Psoas muscle (tissue), 8 donors: Measurements from ENCODE around the gene COL16A1. TPM values are rescaled to one million over a fixed set of nuclear protein-coding genes. Genes with fewer than 3 reads are reported as not detected.

Experiments
- ATAC-seq, 4 donors: fragments of 200-7000 bp; cut with Tn5 transposase; one replicate each; pipeline ENCODE4 v1.9.1; 2020; ENCODE audit warnings: moderate library complexity in 3 of 4, mild to moderate bottlenecking in 2 of 4
- DNase-seq, 2 donors: peaks; one replicate each; pipeline ENCODE4 v3.0.0-alpha.2; 2020
- H3K27ac ChIP-seq: fragments of 200-600 bp; one replicate; pipeline ENCODE4 v1.8.0; 2022
- H3K27me3 ChIP-seq, 3 donors: fragments of 200-600 bp in 1 of 3; one replicate each; pipeline versions ENCODE4 v1.6.1 to v1.8.0; 2013 to 2022; ENCODE audit warnings: low read length in 2 of 3, mild to moderate bottlenecking in 2 of 3, moderate library complexity in 1 of 3; ENCODE audit not compliant: insufficient read depth in 3 of 3
- H3K36me3 ChIP-seq, 2 donors: fragments of 200-600 bp in 1 of 2; one replicate each; pipeline versions ENCODE4 v1.6.1 to v1.8.0; 2013 to 2022; ENCODE audit warnings: low read depth in 1 of 2, mild to moderate bottlenecking in 1 of 2, moderate library complexity in 1 of 2; ENCODE audit not compliant: insufficient read depth in 1 of 2
- H3K4me1 ChIP-seq: fragments of 200-600 bp; one replicate; pipeline ENCODE4 v1.8.0; 2022
- H3K4me3 ChIP-seq: fragments of 200-600 bp; one replicate; pipeline ENCODE4 v1.8.0; 2022; ENCODE audit warnings: mild to moderate bottlenecking
- H3K9me3 ChIP-seq: fragments of 200-600 bp; one replicate; pipeline ENCODE4 v1.8.0; 2022
- WGBS, 3 donors: extraction: QIAGEN DNeasy Blood & Tissue Kit; methylation state at CpG; one replicate each; pipeline versions ENCODE4 v1.1.6 to v1.1.7; 2013; 5-methylcytosine and 5-hydroxymethylcytosine counted together
- intact Hi-C, 2 donors: fragments of 100-400 bp; cut with DNase I; formaldehyde crosslinking; loops; one replicate each; pipeline versions ENCODE4 v1.11.0 to v1.14.2; 2022
- polyA plus RNA-seq, 3 donors: library from polyadenylated mRNA; stranded (reverse); fragments of 200-250 nt; gene quantifications; one replicate each; pipeline ENCODE4 v1.2.3, GENCODE V29; 2013
- total RNA-seq, 4 donors: library from RNA; stranded (reverse); fragmentation: NEBNext Ultra II Directional in 2 of 4; extraction: Animal tissue kit (Norgen Biotek cat#: 25700) in 2 of 4; gene quantifications; one replicate each; pipeline versions ENCODE4 v1.2.1 to v1.2.4, GENCODE V29; 2021 to 2023
- TF ChIP-seq, protein P1 (sequence below): fragments of 200-600 bp; IDR thresholded peaks from one replicate; pipeline ENCODE4 v1.8.0; 2022; ENCODE audit warnings: antibody characterized with exemption
- donor health status: healthy with polysubstance abuse.
- donor health status: DM: no; HTN: no; CAD: no; lungs with moderate emphysema.
- donor health status: Bipolar disorder and iron deficiency.
- donor health status: healthy.
- donor health status: DM: yes; HTN: yes; CAD: no.
- donor health status: DM: no; HTN: no; CAD: no.
- donor health status: DM: no; HTN: no; CAD: no.
- donor health status: DM: yes; HTN: yes; CAD: no.

COL16A1 gene
- total and polyA plus RNA-seq, 7 donors = 2.9 to 14.2 (median 6.1) TPM

DNA sequence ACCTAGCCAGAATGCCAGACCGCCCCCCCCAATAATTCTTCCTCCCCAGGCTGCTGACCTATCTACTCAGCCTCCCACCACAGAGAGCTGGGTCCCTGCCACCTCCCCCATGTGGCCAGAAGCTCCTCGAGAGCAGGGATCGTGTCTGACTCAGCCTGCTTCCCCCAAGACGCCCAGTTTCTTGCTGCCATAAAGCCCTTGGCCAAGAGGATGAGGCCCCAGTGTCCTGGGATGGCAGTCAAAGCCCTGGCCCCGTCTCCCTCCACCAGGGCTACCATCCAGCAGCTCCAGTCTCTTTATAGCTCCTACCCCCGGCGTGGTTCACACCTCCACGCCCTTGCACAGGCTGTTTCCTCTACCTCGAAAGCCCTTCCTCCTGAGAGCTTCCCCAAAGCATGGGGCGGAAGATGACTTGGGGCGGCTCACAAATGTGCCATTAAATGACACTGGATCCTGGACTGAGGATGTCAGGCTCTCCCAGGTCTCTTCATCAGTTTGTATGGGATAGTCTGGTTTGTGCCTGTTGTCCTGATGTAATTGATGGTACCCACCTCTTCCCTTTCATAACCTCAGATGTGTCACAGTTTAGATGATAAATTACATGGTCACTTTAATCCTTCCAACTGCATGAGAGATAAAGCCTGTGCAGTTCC lies 47.2 kb upstream of the COL16A1 start:
- Histone ChIP-seq H3K27ac (no peak overlapping the region), H3K27me3 (no peaks in the 10 kb centered on the region), H3K9me3 (no peaks in the 10 kb centered on the region), H3K4me3 (no peak overlapping the region), H3K4me1 (peaks cover 33% of the 10 kb centered on the region), H3K36me3 (no peaks in the 10 kb centered on the region)
- TF ChIP-seq, protein P1, sequence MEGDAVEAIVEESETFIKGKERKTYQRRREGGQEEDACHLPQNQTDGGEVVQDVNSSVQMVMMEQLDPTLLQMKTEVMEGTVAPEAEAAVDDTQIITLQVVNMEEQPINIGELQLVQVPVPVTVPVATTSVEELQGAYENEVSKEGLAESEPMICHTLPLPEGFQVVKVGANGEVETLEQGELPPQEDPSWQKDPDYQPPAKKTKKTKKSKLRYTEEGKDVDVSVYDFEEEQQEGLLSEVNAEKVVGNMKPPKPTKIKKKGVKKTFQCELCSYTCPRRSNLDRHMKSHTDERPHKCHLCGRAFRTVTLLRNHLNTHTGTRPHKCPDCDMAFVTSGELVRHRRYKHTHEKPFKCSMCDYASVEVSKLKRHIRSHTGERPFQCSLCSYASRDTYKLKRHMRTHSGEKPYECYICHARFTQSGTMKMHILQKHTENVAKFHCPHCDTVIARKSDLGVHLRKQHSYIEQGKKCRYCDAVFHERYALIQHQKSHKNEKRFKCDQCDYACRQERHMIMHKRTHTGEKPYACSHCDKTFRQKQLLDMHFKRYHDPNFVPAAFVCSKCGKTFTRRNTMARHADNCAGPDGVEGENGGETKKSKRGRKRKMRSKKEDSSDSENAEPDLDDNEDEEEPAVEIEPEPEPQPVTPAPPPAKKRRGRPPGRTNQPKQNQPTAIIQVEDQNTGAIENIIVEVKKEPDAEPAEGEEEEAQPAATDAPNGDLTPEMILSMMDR = no peak
- ATAC-seq = peak in 2 of 4 donors; percentile 30 to 38
- WGBS, 3 donors = 27 to 39% (median 32%) methylated on average over 11 of the region's 11 CpGs
- DNase-seq = no peak
- intact Hi-C loops = no loop called here

DNA sequence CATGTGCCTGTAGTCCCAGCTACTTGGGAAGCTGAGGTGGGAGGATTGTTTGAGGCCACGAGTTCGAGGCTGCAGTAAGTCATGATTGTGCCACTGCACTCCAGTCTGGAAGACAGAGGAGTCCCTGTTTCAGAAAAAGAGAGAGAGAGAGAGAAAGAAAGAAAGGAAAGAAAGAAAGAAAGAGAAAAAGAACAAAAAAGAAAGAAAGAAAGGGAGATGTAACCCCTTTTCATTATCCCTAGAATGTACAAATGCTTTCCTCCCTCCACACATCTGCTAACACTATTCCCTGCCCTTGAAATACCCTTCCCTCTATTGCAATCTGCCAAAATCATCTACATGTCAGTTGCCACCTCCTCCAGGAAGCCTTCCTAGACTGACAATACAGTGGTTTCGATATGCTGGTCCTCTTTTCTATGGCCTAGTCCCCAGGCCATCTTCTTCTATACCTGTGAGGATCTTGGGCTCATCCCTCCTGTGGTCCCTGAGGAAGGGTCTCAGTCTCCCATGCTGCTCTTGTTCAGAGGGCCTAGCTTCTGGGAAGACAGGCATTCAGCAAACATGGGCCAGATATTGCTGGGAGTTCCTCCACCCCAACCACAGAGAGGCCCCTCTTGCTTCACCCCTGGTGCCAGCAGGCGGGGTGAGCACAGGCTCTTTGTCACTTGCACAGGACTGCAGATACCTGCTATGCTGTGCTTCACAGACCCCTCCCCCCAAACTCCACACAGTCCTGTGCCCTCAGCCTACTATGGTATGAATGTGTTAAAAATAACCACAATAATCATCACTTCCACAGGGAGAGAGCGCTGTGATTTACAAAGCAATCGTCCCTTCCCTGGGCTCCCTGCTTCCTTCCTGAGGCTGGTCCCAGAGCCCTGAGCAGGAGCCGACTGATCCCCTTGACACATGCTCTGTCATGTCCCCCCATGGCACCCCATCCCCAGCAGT lies 46.2 kb upstream of the COL16A1 start:
- 70 to 81% (median 76%) methylated on average over 7 of the region's 7 CpGs for WGBS, 3 donors
- ATAC-seq (no peak), DNase-seq (no peak)
- H3K27me3 ChIP-seq = no peaks in the 10 kb centered on the region
- intact Hi-C loops = no loop called here
- no peaks in the 10 kb centered on the region for H3K36me3 ChIP-seq
- H3K9me3 ChIP-seq = no peaks in the 10 kb centered on the region
- no peak overlapping the region for H3K27ac ChIP-seq
- TF ChIP-seq, protein P1 = no peak
- peaks cover 26% of the 10 kb centered on the region for H3K4me1 ChIP-seq
- no peak overlapping the region for H3K4me3 ChIP-seq

DNA sequence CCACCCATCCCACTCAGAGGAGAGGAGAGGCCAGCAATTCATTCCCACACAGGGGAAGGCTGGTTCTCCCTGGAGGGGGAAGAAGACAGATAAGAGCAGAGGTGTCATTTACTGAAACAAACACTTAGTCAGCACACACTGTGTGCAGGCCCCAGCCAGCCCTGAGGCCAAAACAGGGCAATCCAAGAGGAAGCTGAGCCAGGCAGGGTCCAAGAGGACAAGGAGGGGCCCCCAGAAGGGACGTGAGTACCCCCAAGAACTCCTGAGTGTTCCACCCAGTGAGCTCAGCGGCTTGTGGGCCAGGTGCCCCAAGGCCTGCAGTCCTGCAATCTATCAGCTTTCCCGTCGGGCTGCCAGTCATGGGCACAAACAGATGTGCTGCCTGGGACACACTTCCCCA lies 44.5 kb upstream of the COL16A1 start:
- no peaks in the 10 kb centered on the region for H3K27me3 ChIP-seq
- no peaks in the 10 kb centered on the region for H3K36me3 ChIP-seq
- WGBS, 3 donors = 60 to 72% (median 71%) methylated on average over 4 of the region's 4 CpGs
- DNase-seq (no peak), ATAC-seq (no peak)
- H3K27ac ChIP-seq = no peak overlapping the region
- H3K9me3 ChIP-seq = no peaks in the 10 kb centered on the region
- H3K4me1 ChIP-seq = peaks cover 11% of the 10 kb centered on the region
- TF ChIP-seq, protein P1 = no peak
- H3K4me3 ChIP-seq = no peak overlapping the region
- intact Hi-C loops = no loop called here

- intact Hi-C loops = no loop called here
- TF ChIP-seq, protein P1 = no peak
- no peaks in the 10 kb centered on the region for H3K9me3 ChIP-seq
- WGBS, 3 donors = 93 to 95% (median 95%) methylated on average over 1 of the region's 1 CpG
- ATAC-seq = no peak
- DNase-seq = no peak
- no peaks in the 10 kb centered on the region for H3K27me3 ChIP-seq
- H3K36me3 ChIP-seq = no peaks in the 10 kb centered on the region
- no peak overlapping the region for H3K27ac ChIP-seq
- no peak overlapping the region for H3K4me3 ChIP-seq
- H3K4me1 ChIP-seq = peaks cover 3% of the 10 kb centered on the region
Observed at GRCh38 chr1:31747304-31747703, 43.5 kb upstream of the COL16A1 start.
